ENCODE data around the gene CYP2B6. TPM values are rescaled to one million over a fixed set of nuclear protein-coding genes. Genes with fewer than 3 reads are reported as not detected.
"Not testable (repeated sequence)": the region's sequence is repeated elsewhere in the genome, so short reads cannot be mapped to it uniquely, and the experiment has no call there.

CYP2B6 gene
- total RNA-seq = not detected

DNA sequence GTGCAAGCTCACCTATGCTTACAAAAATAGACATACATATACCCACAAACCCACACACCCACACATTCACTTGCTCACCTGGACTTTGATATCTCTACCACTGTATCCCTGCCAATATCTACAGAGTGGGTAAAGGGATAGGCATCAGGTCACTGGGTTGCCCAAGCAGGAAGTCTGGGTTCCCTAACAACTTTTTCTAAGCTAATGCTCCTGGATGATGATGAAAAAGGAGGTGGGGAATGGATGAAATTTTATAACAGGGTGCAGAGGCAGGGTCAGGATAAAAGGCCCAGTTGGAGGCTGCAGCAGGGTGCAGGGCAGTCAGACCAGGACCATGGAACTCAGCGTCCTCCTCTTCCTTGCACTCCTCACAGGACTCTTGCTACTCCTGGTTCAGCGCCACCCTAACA, at the start of gene CYP2B6:
Gene CYP2B6 (plus strand): TSS at position 311 of the 410 bp plus-strand sequence. CDS start 24 bp downstream, at position 335.
- POLR2A ChIA-PET = no interaction called here
- Mint-ChIP-seq H3K9me3 (no peaks in the 10 kb centered on the region), H3K4me3 (no peak within 1 kb of the TSS), H3K4me1 (no peaks in the 10 kb centered on the region), H3K27me3 (peaks cover 8% of the 10 kb centered on the region), H3K36me3 (ENCODE audit: low read depth) (no peaks in the 10 kb centered on the region), H3K27ac (no peak within 1 kb of the TSS)
- no peak for DNase-seq
- CTCF ChIA-PET = no interaction called here

DNA sequence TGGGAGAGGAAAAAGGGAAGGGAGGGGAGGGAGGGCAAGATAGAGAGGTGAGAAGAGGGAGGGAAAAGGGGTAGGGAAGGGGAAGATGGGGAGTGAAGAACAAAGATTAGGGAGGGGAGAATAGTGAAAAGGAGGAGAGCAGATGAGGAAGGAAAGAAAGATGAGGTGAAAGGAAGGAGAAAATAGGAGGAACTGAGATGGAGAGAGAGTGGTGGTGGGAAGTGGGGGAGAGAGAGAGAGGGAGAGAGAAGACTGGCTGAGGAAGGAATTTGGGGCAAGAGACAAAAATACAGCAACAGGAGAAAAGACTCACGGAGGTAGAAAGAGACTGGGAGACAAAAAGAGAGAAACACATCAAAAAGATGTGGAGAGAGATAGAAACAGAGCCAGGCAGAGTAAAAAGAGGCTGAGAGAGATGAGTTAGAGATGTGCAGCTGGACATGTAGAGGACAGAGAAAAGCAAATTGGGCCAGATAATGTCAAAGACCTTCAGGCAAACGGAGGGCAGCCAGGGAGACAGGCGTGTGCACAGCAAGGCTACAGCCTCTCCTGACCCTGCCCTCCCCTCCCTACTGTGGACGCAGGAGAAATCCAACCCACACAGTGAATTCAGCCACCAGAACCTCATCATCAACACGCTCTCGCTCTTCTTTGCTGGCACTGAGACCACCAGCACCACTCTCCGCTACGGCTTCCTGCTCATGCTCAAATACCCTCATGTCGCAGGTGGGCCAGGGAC, 49.4 kb upstream of the CYP2B6 start:
- H3K27me3 Mint-ChIP-seq = peaks cover 17% of the 10 kb centered on the region
- ChIA-PET CTCF (no interaction called here), POLR2A (no interaction called here)
- no peak overlapping the region for H3K4me3 Mint-ChIP-seq
- H3K27ac Mint-ChIP-seq = no peak overlapping the region
- H3K9me3 Mint-ChIP-seq = no peaks in the 10 kb centered on the region
- H3K4me1 Mint-ChIP-seq = no peaks in the 10 kb centered on the region
- DNase-seq = no peak
- H3K36me3 Mint-ChIP-seq (ENCODE audit: low read depth) = no peaks in the 10 kb centered on the region

- H3K36me3 Mint-ChIP-seq (ENCODE audit: low read depth) = no peaks in the 10 kb centered on the region
- no peak overlapping the region for H3K27ac Mint-ChIP-seq
- peaks cover 4% of the 10 kb centered on the region for H3K9me3 Mint-ChIP-seq
- H3K4me3 Mint-ChIP-seq = no peak overlapping the region
- peaks cover 18% of the 10 kb centered on the region for H3K27me3 Mint-ChIP-seq
- ChIA-PET POLR2A (no interaction called here), CTCF (interaction anchor here (0.6 kb wide), 1 partner anchor 444 kb away, joined by 6 read pairs; no protein-coding TSS in a partner anchor)
- DNase-seq = no peak
- no peaks in the 10 kb centered on the region for H3K4me1 Mint-ChIP-seq
These were observed 45.4 kb upstream of the CYP2B6 start for GRCh38 chr19:40945645-40946044.

- ChIA-PET CTCF (interaction anchor here (0.8 to 1.0 kb wide), 2 partner anchors 11 to 79 kb away, joined by 3 read pairs; no protein-coding TSS in a partner anchor), POLR2A (no interaction called here)
- peaks cover 9% of the 10 kb centered on the region for H3K9me3 Mint-ChIP-seq
- no peak overlapping the region for H3K4me3 Mint-ChIP-seq
- no peaks in the 10 kb centered on the region for H3K4me1 Mint-ChIP-seq
- DNase-seq = no peak
- H3K36me3 Mint-ChIP-seq (ENCODE audit: low read depth) = no peaks in the 10 kb centered on the region
- peaks cover 18% of the 10 kb centered on the region for H3K27me3 Mint-ChIP-seq
- H3K27ac Mint-ChIP-seq = no peak overlapping the region
These were observed 44.0 kb upstream of the CYP2B6 start for GRCh38 chr19:40947114-40947513.

- DNase-seq = no peak
- Mint-ChIP-seq H3K9me3 (peaks cover 9% of the 10 kb centered on the region), H3K27me3 (peaks cover 18% of the 10 kb centered on the region), H3K4me3 (no peak overlapping the region), H3K4me1 (no peaks in the 10 kb centered on the region), H3K27ac (no peak overlapping the region), H3K36me3 (ENCODE audit: low read depth) (peaks cover under 1% of the 10 kb centered on the region)
- ChIA-PET CTCF (interaction anchor here (0.8 to 1.0 kb wide), 2 partner anchors 11 to 79 kb away, joined by 3 read pairs; no protein-coding TSS in a partner anchor), POLR2A (no interaction called here)
These were observed 43.5 kb upstream of the CYP2B6 start for GRCh38 chr19:40947573-40947972.

DNA sequence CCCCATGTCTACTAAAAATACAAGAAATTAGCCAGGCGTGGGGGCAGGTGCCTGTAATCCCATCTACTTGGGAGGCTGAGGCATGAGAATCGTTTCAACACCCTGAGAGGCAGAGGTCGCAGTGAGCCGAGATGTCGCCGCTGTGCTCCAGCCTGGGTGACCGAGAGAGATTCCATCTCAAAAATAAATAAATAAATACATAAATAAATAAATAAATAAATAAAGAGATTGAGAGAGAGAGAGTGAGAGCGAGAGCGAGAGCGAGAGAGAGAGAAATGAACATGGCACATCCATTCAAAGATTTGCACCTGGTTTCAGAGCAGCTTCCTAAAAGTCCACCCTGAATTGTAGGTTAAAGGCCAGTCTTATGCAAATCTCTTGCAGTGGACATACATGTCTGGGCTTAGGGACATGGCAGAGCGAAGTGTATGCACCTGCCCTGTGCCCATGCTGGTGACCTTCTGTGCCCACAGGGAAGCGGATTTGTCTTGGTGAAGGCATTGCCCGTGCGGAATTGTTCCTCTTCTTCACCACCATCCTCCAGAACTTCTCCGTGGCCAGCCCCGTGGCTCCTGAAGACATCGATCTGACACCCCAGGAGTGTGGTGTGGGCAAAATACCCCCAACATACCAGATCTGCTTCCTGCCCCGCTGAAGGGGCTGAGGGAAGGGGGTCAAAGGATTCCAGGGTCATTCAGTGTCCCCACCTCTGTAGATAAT, 42.3 kb upstream of the CYP2B6 start:
- Mint-ChIP-seq H3K27ac (no peak overlapping the region), H3K36me3 (ENCODE audit: low read depth) (peaks cover 2% of the 10 kb centered on the region), H3K27me3 (peaks cover 18% of the 10 kb centered on the region), H3K4me3 (no peak overlapping the region), H3K4me1 (no peaks in the 10 kb centered on the region), H3K9me3 (peaks cover 20% of the 10 kb centered on the region)
- POLR2A ChIA-PET = no interaction called here
- CTCF ChIA-PET = no interaction called here
- no peak for DNase-seq

- DNase-seq = no peak
- CTCF ChIA-PET = no interaction called here
- H3K27ac Mint-ChIP-seq = no peak overlapping the region
- peaks cover 4% of the 10 kb centered on the region for H3K36me3 Mint-ChIP-seq (ENCODE audit: low read depth)
- peaks cover 44% of the 10 kb centered on the region for H3K9me3 Mint-ChIP-seq
- H3K27me3 Mint-ChIP-seq = peaks cover 2% of the 10 kb centered on the region
- H3K4me3 Mint-ChIP-seq = no peak overlapping the region
- no peaks in the 10 kb centered on the region for H3K4me1 Mint-ChIP-seq
- POLR2A ChIA-PET = no interaction called here
These were observed 36.5 kb upstream of the CYP2B6 start for GRCh38 chr19:40954573-40954972.

DNA sequence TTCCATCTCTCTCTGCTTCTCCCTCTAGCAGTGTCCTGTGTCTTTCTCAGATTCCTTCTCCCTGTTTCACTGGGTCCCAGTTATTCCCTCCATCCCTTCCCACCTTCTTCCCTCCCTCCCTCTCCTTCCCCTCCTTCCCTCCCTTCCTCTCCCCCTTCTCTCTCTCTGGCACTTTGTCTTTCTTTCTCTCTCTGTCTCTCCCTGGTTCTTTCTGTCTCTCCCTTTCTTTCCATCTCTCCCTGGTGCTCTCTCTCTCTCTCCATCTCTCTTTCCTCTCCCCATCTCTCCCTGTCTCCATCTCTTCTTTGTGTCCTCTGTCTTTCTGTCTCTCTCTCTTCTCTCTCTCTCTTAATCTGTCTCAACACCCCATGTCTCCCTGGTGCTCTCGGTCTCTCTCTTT, 31.7 kb upstream of the CYP2B6 start:
- CTCF ChIA-PET = interaction anchor here (0.6 to 1.6 kb wide), 2 partner anchors 12 to 792 kb away, joined by 3 read pairs; no protein-coding TSS in a partner anchor
- peaks cover 18% of the 10 kb centered on the region for H3K9me3 Mint-ChIP-seq
- DNase-seq = no peak
- POLR2A ChIA-PET = no interaction called here
- no peaks in the 10 kb centered on the region for H3K4me1 Mint-ChIP-seq
- H3K4me3 Mint-ChIP-seq = no peak overlapping the region
- H3K27ac Mint-ChIP-seq = no peak overlapping the region
- H3K27me3 Mint-ChIP-seq = peaks cover 27% of the 10 kb centered on the region
- H3K36me3 Mint-ChIP-seq (ENCODE audit: low read depth) = peaks cover 2% of the 10 kb centered on the region

GRCh38 chr19:40960062-40960685, 30.9 kb upstream of the CYP2B6 start:
- peaks cover 27% of the 10 kb centered on the region for H3K27me3 Mint-ChIP-seq
- no peaks in the 10 kb centered on the region for H3K36me3 Mint-ChIP-seq (ENCODE audit: low read depth)
- CTCF ChIA-PET = no interaction called here
- POLR2A ChIA-PET = no interaction called here
- H3K9me3 Mint-ChIP-seq = peaks cover 11% of the 10 kb centered on the region
- no peak overlapping the region for H3K27ac Mint-ChIP-seq
- no peak for DNase-seq
- H3K4me1 Mint-ChIP-seq = no peaks in the 10 kb centered on the region
- no peak overlapping the region for H3K4me3 Mint-ChIP-seq

DNA sequence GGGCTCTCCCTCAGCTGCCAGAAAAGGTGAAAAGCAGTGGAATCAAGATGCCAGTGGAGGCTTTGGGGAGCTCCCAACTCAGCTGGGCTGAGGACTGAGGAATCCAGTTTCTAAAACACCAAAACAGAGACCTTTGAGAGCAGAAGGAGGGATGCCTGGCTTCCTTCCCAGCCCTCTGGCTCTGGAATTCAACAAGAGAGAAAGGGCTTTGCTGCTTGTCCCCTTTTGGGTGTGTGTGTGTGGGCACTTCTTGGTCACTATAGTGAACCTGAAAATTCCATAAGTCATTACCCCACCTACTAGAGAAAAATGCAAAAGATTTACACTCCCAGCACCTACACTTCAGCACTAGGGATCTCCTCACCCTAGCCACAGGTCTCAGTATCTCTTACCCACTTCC, 30.3 kb upstream of the CYP2B6 start:
- Mint-ChIP-seq H3K36me3 (ENCODE audit: low read depth) (no peaks in the 10 kb centered on the region), H3K27me3 (peaks cover 27% of the 10 kb centered on the region), H3K4me3 (no peak overlapping the region), H3K4me1 (no peaks in the 10 kb centered on the region), H3K27ac (no peak overlapping the region), H3K9me3 (peaks cover 7% of the 10 kb centered on the region)
- ChIA-PET POLR2A (no interaction called here), CTCF (no interaction called here)
- no peak for DNase-seq

DNA sequence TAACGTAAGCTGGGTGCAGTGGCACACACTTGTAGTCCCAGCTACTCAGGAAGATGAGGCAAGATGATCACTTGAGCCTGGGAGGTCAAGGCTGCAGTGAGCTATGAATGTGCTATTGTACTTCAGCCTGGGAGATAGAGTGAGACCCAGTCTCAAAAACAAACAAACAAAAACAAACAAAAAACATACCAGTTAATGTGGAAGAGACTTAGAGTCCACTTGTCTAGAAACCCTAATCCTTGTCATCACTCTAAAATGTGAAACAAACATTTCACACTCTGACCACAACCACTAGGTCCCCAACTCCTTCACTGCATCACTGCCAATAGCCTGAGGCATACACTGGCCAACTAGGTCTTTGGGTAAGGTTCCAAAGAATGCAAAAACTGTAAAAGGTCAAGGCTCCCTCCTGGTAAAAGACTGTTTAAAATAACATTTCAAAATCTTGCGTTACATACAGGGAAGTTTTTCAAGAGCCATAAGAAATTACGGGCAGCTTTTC, 28.6 kb upstream of the CYP2B6 start:
- CTCF ChIA-PET = no interaction called here
- H3K4me1 Mint-ChIP-seq = peaks cover 1% of the 10 kb centered on the region
- H3K27ac Mint-ChIP-seq = no peak overlapping the region

DNA sequence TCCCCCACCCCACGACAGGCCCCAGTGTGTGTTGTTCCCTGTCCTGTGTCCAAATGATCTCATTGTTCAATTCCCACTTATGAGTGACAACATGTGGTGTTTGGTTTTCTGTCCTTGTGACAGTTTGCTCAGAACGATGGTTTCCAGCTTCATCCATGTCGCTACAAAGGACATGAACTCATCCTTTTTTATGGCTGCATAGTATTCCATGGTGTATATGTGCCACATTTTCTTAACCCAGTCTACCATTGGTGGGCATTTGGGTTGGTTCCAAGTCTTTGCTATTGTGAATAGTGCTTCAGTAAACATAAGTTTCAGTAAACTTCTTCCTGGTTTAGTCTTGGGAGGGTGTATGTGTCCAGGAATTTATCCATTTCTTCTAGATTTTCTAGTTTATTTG, 26.7 kb upstream of the CYP2B6 start:
- not testable (repeated sequence) for H3K27ac Mint-ChIP-seq, DNase-seq

More for the DNA sequence above, 28.6 kb upstream of the CYP2B6 start:
- Mint-ChIP-seq H3K4me3 (no peak overlapping the region), H3K9me3 (peaks cover 3% of the 10 kb centered on the region), H3K27me3 (peaks cover 27% of the 10 kb centered on the region), H3K36me3 (ENCODE audit: low read depth) (peaks cover 1% of the 10 kb centered on the region)
- no peak for DNase-seq
- POLR2A ChIA-PET = no interaction called here

GRCh38 chr19:40965351-40965750, 25.7 kb upstream of the CYP2B6 start:
- H3K9me3 Mint-ChIP-seq, POLR2A ChIA-PET, H3K27ac Mint-ChIP-seq, H3K4me3 Mint-ChIP-seq, CTCF ChIA-PET, DNase-seq: not testable (repeated sequence)
- Mint-ChIP-seq H3K36me3 (ENCODE audit: low read depth) (peaks cover 17% of the 10 kb centered on the region), H3K4me1 (peaks cover 24% of the 10 kb centered on the region), H3K27me3 (peaks cover 33% of the 10 kb centered on the region)

More for the DNA sequence above, 26.7 kb upstream of the CYP2B6 start:
- Mint-ChIP-seq H3K36me3 (ENCODE audit: low read depth) (peaks cover 13% of the 10 kb centered on the region), H3K27me3 (peaks cover 33% of the 10 kb centered on the region), H3K4me1 (peaks cover 14% of the 10 kb centered on the region)
- POLR2A ChIA-PET, CTCF ChIA-PET, H3K9me3 Mint-ChIP-seq, H3K4me3 Mint-ChIP-seq: not testable (repeated sequence)
